Limb (tissue), 2 donors: ENCODE results near the gene IGF1R.

Source experiments
- DNase-seq, 2 donors: peaks; one replicate each; pipeline ENCODE4 v3.0.0-alpha.2; 2016; ENCODE audit errors: extremely low spot score in 2 of 2

Gene IGF1R

DNA sequence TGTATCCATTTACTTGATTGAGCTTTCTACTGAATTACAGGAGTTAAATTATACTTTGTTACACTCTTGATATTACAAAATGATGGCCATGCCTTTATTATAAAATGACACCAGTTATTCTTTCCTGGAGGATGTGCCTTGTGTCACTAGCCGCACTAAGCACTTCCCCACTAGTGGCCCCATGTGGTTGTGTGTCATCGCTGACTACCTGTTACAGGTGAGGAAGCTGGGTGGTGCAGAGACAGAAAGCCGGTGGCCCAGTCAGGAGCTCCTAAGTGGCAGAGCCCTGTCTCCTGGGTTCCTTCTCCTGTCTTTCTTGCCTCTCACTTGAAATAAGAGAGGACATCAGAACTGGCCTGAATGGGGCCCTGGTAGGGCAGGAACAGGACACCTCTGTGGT is 96.8 kb downstream of the IGF1R start:
- no peak for DNase-seq

DNA sequence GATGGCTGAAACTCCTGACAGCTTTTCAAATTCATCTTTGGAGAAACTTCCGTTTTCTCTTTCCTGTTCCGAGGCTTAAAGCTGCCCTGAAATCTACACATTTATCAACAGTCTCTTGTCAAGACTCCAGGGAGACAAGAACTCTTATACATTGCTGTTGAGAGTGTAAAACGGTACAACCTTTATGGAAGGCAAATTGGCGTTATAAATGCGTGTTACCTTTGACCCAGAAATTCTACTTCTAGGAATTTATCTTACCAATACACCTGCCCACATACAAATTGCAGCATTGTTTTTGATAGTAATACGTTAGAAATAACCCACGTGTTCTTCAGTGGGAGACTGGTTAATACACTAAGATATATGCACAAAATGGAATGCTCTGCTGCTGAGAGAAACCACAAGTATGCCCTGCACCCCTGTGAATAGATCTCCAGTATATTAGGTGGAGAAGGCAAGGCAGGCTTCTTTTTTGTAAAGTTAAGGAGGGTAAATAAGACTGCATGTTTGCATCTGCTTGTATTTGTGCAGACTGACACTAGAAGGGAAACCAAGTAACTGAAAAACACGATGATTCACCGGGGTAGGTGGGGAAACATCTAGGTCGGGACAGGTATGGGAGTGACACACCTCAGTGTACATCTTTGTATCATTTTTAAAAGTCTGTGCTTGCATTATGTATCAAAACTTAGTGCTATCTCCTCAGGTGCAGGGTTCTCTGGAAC is 97.5 kb downstream of the IGF1R start:
- no peak for DNase-seq

DNA sequence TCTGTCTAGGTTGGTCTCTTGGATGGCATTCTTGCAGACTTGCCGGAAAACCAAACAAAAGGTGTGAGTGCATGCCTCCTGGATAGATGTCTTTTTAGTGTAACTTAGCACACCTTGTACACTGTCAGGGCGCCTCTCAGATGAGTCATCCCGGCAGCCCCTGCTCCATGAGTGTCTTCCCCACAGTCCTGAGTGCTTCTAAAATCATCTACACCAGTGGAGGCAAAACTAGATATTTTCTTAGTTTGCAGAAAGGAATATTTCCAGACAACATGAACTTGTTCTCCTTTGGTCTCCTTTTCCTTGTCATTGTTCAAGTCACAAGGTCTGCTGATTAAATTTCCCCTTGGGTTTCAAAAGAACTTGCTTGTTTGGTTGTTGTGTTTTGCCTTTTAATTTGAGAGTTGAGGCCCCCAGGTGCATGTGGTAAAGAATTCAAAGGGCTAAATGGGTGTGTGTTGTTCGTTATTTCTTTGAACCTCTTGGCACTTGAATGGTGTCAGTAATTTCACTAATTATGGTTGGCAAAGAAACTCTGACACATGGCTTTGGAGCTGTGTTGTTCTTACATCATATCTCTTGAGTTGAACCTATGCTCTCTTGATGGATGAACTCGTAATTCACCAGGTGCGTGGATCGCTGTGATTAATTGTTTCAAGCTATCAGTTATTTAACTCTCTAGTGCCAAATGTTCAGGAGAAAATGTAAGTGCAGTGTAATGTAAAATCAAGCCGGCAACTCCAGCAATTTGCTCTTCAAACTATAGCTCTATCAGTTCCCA is 98.2 kb downstream of the IGF1R start:
- DNase-seq = no peak

DNA sequence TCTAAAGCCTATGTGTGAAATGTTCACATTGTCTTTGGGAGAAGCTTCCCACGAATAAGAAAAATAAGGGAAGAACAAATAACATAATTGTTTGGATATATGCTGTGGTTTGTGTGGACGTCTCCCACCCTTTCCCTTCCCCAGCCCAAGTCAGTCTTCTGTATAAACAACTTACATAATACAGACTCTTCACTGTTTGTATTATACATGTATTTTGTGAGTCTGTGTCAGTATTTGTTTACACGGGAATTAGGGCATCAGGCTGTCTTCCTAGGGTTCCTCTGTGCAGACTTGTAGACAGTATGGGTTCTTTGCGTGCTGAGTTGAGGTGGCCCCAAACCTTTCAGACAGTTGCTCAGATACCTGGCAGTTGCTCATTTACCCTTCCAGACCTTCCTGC is 103.4 kb downstream of the IGF1R start:
- no peak for DNase-seq

DNA sequence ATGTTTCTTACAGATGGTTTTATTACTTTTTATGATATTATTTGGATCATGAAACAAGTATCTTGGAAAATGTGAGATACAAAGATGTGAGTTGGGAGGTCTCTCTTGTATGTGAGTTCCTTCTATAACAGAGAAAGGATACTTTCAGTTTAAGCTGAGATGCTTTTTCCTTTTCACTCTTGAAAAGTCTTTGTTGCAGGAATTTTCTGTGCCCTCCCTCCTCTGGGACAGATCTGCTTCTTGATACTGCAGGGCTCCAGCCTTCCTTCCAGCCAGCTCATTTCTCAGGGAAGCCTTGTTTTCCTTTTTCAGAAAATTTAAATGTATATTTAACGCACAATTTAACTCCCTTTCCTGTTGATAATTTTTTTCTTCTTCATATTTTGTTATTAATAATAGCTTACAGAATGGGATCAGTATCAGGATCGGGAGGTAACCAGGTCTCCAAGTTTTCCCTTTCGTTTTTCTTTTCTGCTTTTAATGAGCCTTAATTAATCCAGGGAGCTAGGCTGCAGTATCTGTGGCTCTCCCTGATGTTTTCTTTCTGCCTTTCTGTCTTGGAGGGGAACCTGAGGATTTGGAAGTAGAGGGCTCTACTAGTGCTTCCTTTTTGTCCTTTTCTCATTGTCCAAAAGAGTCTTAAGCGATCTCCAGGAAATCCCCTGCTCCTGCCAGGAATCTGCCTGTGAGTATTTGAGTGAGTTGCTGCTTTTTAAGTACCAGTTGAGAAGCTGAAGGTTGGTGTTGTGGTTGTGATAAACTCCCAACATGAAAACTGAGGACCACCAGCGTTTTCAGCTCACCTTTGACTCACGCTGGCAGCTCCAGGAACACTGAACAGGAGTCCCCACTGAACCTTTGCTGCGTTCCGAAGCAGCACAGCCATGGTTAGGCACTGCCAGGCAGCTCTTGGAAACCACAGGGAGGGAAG is 105.7 kb downstream of the IGF1R start:
- DNase-seq = no peak

DNA sequence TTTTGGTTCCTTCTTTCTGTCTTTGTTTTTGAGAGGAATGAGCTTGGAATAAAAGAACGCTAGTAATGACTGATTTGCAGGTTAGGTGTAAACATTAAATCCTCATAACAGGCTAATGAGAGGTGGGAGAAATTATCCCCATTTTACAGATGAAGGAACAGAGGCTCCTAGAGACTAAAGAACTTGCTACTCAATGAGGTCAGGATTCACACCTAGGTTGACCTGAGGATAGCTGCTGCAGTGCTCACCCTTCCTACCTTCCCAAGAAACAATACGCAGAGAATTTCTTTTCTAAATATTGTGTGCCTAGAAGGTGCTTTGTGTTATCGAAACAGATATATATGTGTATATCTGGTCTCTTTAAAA is 106.3 kb downstream of the IGF1R start:
- DNase-seq = no peak

DNA sequence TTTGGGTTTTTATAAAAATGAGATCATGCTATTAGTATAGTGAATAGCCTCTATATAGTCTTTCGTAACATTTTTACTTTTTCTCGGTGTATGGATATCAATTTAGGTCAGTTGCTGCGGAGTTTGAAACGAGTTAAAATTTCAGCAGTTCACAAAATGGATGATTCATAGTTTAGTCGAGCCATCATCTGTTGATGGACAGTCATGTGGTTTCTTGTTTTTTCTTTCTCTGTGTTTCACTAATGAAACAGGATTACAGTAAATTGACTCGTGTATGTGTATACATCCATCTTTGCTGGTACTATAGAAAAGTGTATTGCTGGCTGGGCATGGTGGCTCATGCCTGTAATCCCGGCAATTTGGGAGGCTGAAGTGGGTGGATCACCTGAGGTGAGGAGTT is 106.8 kb downstream of the IGF1R start:
- no peak for DNase-seq

DNA sequence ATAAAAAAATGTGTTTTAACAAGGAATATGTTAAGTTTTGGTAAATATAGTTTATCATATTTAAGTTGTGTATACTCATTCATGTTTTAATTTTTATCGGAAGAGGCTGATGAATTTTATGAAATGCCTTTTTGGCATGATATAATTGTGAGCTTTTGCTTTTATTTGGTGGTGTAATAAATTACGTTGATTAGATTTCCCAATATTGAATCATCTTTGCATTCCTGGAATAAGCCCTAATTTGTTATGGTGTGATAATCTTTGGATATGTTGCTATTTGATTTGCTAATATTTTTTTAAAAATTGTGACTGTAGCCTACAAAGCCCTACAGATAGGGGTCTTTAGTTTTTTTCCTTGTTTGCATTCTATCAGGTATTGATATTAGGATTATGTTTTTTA is 107.4 kb downstream of the IGF1R start:
- no peak for DNase-seq

DNA sequence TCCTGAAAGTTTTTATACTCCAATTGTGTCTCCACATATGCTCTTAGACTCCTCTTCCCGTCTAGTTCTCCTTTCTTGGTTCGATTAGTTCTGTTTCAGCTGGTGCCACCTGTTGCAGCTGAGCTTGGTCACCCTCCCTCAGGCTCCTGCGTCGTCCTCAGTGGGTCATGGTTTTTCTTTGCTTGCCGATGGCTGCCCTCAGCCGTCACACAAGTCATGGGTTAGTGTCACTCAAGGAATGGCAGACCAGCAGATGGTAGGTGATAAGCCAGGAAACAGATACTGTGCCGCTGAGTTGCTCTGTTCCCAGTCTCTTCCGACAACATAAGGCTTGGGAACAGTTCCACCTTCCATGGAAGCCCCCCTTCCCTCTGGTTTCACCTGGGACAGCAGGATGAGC is 109.9 kb downstream of the IGF1R start:
- no peak for DNase-seq

DNA sequence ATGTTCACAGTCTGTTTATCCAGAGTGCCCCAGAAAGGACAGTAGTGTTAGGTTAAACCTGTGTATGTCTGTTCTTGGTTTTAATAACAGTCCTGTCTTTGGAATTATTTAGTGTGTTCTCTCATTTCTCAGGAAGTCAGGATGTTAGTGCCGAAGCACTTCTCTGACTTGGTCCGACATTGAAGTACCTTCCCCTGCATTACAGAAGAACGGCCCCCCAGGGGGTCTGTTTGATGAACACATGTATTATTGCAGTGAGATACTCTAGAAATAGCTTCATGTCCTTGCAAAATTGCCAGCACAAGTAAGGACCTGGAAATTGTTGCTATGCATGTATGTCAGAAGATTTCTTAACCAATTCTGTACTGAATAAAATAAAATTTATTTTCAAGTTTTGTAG is 110.9 kb downstream of the IGF1R start:
- no peak for DNase-seq

DNA sequence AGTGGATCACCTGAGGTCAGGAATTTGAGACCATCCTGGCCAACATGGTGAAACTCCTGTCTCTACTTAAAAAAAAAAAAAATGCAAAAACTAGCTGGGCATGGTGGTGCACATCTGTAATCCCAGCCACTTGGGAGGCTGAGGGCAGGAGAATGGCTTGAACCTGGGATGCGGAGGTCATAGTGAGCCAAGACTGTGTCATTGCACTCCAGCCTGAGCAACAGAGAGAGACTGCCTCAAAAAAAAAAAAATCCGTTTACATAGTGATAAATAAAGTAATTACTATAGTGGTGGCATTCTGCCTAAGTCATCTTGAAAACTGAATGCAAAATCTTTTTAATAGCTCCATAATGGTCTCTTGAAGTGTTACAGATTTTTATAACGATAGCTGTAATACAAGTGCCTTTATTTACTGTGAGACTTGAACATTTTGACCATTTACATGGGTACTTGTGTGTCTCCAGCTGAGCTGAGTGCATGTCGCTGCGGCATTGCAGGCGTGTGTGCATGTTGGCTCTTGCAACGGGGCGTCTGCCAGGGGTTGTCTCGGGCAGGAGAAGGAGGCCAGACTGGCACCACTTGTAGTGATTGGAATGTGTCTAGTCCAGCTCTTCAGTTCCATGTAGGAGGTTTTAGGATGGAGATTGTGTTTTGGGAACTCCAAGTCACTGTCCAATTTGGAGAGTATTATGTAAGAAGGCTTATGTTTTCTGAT is 111.9 kb downstream of the IGF1R start:
- no peak for DNase-seq

DNA sequence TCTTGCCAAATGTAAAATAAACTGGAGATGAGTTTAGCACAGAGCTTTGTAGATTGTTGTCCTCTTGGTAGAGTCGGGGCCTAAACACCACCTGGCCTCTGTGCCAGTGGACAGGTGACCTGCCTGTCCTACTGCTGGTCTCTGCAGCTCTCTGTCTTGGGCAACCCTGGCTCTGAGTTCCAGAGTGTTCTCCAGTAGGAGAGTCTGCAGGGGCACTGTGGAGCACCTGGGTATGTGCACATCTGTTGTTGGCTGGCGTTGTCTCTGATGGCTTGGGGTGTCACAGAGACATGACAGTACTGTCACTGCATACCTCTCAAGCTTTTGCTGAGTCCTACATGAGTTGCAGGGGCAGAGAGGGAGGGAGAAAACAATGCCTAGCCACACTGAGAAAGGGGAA is 112.6 kb downstream of the IGF1R start:
- DNase-seq = no peak

DNA sequence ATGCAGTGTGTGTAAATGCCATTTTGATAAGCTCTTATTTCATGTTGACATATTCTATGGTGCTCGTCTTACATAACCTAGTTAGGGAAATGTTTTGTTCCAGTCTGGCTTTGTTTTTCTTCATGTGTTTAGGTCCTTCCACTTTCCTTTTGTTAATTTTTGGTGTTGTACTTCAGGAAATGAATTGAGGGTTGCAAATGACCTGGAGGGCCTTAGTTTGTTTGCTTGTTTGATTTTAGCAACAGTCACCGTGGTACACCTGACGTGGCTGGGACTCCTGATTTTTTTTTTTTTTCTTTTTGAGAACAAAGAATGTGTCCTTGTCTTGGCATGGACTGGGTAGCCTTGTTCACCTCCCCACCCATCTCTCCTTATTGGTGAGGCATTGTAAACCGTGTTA is 114.8 kb downstream of the IGF1R start:
- no peak for DNase-seq

DNA sequence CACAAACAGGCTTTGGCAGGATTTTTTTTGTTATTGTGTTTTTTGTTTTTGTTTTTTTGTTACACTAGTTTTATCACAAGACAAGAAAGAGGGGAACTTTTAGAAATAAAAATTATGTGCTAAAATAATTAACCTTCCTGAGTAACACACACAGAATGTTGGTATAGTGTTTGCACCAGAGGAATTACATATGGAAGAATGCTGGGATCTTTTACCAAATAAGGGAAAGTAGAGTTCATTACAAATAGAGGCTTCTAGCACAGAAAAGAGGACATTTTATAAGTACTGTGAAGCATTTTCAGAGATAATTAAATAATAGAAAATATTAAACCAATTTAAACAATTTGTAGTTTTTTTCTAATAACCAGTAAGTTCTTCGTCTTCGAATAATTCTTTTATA is 116.0 kb downstream of the IGF1R start:
- no peak for DNase-seq

DNA sequence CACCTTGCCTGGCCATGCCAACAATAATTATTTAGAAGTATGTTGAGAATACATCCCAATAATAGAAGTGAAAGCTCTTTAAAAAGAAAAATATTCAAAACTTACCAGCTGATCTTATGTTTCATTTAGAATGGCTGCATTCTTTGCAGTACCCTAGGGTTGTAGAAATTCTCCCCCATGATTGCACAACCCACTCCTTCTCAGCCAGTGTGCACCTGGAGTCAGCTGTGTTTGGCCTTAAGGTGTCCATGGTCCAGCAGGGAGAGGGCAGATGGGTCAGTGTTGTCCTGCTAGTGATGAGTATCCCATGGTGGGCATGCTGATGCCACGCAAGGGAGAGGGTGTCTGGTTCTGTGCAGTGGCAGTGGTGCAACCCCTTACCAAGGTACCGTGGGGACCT is 117.3 kb downstream of the IGF1R start:
- DNase-seq = no peak

DNA sequence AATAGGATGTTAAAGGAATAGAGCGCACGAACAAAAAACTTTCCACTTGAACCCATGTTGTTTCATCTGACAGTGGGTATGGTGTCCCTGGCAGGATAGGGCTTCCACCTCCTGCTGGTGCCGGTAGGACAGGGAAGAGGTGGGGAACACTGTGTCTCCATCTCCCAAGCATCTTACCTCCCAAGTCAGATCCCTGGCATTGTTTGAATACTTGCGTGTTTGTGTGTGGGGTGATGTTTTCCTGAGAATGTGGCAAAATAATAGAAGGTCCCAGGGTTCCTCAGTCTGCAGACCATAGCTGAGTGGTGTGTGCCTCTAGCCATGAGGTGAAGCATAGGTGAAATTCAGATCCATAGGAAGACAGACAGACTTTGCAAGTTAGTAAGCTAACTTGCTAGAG is 119.4 kb downstream of the IGF1R start:
- DNase-seq = no peak

DNA sequence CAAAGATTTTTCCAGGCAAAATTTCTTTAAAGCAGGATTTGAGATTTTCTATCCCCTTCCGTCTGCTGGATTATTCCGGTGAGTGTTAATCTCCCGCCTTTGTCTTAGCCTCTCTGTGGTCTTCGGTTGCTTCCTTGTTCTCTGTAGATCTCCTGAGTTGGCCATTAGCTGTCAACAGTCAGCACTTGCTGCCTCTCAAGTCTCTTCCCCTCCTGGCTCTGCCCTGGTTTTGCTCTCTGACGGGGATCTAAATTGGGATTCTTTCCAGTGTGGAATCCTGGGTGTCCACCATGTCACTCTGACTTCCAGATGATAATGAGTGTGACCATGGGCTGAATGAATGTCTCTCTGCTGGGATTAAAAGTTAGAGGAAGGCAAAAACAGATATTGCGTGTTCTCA is 121.5 kb downstream of the IGF1R start:
- no peak for DNase-seq

DNA sequence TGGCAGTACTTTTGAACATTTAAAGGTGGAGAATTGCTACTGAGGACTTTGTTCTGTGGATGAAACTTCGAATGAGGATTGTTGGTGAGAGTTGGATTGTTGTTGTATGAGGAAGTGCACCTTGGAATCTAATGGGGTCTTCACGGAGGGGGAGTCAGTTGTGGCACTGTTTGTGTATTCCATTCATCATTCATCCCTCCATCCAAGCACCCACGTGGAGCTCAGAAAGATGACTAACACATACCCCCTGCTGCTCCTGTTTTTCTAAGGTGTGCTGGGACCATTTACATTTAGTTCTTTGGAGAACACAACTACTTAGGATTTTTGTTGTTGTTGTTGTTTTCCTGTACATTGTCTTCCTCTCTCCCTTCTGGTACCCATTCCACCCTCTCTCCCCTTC is 122.6 kb downstream of the IGF1R start:
- no peak for DNase-seq

DNA sequence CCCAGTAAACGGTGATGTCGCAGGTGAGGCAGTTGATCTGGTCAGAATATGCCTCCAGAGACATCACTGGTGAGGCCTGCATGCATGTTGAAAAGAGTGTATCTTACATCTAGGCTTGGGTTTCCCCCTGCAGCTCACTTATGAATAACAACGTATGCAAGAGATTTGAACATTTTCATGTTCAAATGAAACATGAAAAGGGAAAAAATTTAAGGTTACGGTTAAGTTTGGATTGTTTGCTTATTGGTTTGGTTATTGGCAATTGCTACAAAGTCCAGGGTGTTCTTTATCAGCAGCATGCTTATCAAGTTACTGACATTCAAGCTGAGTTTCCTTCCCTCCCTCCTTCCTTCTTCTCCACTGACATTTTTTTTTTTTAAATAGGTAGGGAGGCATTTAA is 123.2 kb downstream of the IGF1R start:
- DNase-seq = no peak

DNA sequence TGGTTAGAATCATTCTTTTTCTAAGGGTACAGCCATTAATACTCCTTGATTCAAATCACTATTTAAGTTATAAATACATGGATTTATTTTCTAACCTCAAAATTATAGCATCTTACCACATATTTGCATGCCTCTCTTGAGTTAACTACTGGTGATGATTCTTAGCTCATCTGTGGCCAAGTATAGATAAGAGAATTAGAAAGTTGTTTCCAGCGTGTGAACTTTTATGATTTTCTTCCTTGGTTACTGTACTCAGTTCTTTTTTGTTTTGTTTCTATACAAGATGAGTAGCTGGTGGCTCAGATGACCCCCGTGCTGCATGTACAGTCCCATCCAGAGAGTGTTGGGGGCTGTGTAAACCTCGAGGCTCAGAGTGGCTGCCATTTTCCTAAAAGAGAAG is 124.6 kb downstream of the IGF1R start:
- no peak for DNase-seq

DNA sequence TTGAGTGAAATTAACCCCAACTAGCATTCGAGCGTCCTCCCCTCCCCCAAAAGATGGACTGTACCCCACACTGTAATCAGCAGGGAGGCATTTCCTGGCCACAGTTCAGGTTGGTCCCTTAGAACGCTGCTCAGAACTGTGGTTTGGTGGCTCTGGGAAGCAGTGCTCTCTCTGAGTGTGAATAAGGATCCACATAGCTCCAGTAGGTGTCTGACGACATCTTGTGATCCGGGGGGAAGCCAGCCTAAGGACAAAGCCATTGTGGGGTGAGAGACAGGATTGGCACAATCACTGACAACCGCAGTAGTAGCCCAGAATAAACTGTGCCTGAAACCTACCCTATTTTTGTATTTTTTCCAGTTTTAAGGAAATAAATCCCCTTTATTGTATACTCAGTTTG is 125.3 kb downstream of the IGF1R start:
- DNase-seq = no peak
